ENCODE data around the gene TADA2B.
"Not testable (repeated sequence)": the region's sequence is repeated elsewhere in the genome, so short reads cannot be mapped to it uniquely, and the experiment has no call there.

TADA2B gene

DNA sequence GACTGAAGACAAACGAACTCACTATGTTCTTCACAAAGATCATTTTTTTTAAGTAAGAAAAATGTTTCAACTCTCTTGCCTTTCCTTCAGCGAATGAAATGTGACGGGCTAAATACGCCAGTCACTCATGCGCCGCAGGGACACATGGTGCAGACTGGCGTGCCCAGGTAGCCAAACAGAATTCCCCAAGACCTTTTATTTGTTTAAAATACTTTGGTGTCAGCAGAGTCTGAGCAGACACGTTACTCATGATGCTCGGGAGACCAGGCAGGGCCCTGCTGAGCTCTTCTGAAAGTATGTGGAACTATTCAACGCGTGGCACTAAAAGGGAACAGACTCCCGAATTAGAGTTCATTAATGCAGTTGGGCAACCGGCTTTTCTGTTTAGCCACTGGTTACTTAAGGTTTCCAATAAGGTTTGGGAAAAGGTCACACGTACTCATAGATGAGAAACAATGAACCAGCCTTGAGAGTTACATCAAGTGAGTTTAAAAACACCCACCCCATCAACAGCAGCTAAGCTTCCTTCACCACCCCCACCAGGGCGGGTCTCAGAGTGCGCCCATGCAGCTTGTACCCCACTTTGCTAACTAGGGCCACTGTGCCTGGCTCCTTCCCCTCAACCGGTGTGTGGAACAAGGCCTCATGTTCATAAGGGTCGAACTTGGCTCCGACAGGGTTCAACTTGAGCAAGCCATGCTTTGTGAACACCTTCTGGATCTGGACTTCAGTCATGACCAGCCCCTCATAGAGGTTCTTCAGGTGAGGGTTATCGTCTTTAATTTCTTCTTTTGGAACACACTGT is 17.4 kb downstream of the TADA2B start:
- DNase-seq = no peak

DNA sequence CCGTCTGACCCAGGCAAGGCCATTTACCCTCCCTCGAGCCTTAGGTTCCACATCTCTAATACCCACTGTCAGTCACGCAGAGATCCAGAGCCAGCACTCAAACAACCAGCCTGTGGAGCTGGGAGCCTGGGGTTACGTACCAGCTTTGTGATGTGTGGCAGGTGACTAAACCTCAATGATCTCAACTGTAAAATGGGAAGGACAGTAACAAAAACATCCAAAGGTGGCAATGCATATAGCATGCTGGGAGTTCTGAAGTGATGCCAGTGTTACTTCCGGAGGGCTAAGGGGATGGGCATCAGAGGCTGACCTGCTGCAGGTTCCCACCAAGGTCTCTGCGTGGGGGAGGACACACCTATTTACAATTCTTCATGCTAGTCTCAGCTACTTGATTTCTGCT is 18.6 kb downstream of the TADA2B start:
- no peak for DNase-seq

DNA sequence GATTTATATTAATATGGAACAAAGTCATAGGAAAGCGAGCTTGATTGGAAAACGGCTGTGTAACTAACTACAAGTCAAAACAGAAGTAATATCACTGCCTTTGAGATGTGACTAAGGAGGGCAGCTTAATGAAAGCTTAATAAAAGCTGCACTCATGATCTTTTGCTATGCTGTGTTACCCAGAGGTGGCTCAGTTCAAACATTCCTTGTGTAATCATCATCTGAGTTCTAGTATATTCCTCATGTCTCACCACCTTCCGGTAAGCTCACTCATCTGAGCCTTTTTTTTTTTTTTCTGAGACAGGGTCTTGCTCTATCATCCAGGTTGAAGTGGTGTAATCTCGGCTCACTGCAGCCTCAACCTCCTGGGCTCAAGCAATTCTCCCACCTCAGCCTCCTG is 19.6 kb downstream of the TADA2B start:
- DNase-seq = no peak

DNA sequence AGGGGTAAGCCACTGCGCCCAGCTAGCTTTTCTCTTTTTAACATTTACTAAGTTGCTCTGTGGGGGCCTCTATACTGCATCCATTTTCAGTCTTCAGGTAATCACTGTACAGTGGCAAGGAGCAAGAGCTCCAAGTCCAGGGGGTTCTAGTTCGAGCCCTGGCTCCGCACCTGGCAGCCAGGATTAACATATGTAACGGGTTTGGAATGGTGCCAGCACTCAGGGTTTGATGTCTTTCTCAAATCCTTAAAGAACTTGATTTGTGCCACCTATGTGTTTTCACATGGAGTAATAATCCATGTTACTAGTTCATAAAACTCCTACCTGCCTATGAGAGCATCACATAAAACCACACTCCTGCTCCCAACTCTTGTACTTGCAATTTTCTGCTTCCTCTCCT is 20.2 kb downstream of the TADA2B start:
- DNase-seq = no peak

DNA sequence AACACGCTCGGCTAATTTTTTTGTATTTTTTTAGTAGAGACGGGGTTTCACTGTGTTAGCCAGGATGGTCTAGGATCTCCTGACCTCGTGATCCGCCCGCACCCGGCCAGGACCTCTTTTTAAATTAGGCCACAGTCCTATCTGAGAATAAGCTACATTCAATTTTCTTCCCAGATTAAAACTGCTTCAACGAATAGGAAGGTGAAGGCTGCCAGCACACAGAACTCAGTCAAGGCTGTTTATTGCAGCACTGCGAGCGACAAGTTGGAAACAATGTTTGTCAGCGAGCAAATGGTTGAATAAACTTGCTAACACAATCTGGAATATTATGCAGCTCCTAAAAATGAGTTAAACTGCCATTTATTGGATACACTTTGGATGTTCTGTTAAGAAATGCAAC is 22.8 kb downstream of the TADA2B start:
- DNase-seq = no peak

DNA sequence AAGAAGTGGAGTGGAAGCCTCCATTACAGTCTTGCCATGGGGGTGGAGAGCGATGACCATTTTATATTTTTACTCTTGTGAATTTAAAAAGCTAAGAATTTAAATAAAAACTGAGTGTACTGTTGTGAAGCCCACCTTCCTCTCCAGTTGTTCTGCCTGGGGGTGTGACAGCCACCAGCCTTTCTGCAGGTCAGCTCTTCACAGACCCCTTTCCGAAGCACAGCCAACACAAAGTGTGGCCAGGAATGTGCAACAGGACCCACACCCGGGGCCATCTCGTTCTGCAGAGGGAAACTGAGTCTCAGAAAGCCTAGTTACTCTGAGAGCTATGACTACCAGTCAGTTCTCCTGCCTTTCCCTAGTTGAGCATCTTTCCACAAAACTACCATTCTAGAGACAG is 23.3 kb downstream of the TADA2B start:
- no peak for DNase-seq

DNA sequence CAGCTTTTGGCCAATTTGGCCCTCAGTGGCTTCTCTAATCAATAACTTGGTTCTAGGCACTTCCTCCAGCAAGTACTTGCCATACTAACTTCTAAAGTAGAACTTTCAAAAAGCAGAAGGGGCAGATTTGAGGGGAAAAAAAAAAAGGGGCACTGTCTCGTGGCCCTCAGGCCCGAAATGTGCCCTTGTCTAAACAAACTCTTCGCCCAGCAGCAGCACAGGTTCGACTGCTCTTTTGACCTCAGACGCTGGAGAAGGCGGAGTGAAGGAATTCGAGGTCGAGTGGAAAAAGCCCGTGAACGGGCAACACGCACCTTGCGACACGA is 23.9 kb downstream of the TADA2B start:
- DNase-seq = no peak

DNA sequence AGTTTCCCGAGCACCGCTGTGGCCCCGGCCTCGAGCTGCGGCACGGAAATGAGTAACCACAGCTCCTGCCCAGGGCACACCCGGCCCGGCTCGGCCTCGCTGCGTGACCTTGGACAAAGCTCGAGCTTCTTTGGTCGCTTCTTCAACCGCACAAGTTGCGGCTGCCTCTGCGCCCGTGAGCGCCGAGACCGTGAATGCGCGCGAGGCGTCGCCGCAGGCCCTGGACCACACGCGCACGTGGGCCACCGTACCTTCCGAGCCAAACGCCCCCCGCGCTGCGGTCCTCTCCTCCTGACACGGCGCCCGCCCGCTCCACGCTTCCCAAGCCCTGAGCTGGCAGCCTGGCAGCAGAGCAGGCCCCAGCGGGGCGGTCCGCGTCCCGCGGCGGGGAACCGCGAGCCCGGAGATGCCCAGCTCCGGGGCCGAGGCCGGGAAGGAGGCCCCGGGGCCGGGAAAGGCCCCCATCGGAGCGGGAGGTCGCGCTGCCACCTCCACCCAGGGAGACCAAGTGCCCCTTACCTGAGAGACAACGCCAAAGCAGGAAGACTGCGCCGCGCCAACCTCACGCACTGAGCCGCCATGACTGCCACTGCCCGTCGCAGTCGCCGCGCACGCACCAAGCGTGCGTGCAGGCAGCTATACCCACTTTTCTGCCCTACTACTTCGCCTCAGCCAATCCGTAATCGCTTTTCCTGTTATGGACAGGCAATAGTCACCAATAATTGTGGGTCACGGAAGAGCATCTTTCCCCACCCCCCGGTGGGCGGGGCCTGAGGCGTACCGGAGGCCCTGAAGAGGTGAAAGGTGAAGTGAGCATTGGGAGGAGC is 24.5 kb downstream of the TADA2B start, which contains the start of gene GRPEL1:
GRPEL1 (minus strand) TSS at position 613 of the 827 bp plus-strand sequence; CDS start at position 581, 32 bp downstream.
- DNase-seq = peak; percentile 99 to 100

DNA sequence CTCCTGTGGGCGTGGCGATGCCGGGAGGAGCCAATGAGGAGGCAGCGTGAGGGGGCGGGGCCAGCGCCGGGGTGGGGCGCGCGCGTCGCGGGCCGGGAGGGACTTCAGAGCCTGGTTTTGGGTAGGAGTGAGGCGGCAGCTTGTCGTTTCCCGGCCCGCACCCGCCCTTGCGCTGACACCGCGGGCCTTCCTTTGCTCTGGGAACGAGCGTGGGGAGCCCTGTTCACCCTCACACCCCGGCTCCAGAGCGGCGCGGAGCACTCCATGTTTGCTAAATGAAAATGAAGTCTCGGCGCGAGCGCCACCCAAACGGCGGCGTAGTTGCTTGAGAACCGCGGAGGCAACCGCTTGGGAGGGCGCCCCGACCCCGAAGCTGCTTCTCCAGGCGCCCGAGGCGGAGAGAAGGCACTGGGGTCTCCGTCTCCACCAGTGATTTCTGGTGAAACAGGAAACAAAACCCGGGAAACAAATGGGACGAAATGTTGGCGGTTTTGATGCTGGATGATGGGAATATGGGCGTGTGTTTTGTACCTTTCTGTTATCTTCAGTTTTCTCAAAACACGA is 25.2 kb downstream of the TADA2B start:
- DNase-seq = no peak

DNA sequence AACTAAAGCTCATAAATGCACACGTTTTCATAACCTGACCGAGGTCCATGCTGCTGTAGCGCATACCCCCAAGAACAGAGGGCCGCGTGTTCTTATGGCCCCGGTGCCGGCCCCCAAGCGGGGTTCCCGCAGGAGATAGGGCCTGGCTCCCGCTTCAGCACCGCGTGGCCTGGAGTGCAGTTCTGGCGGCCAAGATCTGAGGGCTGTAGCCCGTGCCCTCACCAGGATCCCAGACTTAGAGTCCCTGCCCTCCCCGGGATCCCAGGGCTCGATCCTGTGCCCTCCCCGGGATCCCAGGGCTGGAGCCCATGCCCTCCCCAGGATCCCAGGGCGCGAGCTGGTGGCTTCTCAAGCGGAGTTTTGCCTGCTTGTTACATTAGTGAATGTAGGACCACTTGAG is 25.7 kb downstream of the TADA2B start:
- DNase-seq = no peak

DNA sequence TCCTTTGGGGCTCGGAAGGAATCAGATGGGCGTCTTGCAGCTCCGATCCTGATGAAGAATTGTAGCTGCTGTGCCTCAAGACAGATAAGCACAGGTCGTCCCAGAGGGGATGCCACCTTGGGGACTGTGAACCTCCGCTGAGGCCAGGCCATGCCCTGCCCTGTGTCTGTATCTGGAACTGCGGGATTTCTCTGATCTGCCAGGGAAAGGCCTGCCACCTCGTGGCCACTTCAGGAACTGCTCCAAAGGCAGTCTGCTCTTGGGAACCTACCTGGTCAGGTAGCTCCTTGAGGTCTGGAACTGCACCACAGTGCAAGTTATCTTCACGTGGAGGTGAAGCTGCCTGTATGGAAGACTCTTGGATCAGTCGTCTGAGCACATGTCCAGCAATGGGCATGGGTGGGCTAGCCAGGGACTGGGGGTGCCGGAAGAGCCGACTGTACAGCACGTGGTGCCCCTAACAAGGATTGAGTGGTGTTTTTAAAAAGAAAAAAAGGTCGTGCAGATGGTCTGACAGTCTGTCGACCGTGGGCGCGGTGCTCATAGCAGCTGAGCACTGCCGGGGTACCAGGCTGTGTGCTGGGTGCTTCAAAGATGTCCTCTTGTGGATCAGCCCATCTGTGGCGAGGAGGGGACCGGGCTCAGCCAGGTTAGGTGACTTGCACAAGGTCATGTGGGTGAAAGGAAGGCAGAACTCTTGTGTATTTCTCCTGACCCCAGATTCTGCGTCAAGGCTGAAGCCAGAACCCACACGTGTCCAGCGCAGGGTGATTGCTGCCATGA is 27.7 kb downstream of the TADA2B start:
- DNase-seq = peak; percentile 79 to 85

DNA sequence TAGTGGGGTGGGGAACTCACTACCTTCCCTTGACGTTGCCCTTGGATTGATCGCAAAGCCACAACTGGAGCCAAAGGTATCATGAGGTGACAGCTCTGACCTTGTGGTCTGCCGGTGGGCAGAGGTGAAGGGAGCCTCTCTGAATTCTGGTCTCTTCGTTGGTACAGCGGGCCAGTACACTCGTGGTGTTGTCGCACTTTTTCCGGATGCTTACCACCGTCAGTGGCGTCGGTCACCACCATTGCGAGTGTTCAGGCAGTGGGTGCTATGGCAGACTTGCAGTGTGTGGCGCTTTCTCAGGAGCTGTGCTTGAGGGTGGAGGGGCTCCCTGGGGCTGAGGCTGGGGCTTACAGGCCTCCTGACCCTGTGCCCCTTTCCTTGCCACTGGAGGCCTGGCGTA is 29.9 kb downstream of the TADA2B start:
- DNase-seq = no peak

DNA sequence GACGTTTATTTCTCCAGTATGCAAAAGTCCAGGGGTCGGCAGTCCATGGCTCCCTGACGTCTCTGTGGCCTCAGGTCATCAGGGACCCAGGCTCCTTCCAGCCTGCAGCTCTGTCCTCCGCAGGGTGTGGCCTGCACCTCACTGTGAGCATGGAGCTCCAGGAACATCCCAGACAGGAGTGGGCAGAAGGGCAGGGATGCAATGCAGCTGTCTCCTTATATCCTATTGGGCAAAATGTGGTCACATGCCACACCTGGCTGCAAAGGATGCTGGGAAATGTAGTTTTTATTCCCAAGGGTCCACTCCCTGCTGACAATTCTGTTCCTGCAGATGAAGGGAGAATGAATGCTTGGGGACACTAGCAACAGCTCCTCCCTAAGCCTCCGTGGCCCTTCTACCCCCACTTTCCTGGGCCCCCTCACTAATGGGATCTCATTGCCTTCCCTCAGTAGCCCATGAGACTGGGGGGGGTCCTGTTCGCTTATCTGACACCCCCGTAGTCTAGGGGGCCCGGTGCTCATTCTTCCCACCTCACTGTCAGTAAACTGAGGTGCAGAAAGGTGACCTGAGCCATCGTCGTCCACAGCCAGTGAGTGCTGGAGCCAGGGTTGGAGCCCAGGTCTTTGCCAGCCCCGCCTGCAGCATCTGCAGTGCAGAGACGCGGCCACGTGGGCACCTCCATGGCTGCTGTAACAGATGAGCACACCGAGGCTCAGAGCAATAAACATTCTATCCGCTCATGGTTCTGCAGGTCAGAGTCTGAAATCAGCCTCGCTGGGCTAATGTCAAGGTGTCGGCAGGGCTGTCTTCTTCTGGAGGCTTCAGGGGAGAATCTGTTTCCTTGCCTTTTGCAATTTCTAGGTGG is 30.6 kb downstream of the TADA2B start:
- DNase-seq = no peak

DNA sequence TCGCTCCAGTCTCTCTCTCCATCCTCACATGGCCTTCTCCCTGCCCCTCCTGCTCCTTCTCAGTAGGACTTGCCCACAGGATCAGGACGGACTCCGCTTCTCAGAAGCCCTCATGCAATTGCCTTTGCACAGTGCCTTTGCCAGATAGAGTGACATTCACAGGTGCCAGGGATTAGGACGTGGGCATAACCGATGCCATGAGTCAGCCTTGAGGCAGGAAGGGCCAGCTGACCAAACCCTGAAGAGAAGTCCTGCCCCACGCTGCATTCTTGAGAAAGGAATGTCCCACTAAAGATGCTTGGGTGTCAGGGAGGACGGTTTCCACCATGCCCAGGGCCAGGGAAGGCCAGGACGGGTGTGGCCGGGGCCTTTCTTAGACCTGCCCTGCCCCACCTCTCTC is 31.3 kb downstream of the TADA2B start:
- no peak for DNase-seq

DNA sequence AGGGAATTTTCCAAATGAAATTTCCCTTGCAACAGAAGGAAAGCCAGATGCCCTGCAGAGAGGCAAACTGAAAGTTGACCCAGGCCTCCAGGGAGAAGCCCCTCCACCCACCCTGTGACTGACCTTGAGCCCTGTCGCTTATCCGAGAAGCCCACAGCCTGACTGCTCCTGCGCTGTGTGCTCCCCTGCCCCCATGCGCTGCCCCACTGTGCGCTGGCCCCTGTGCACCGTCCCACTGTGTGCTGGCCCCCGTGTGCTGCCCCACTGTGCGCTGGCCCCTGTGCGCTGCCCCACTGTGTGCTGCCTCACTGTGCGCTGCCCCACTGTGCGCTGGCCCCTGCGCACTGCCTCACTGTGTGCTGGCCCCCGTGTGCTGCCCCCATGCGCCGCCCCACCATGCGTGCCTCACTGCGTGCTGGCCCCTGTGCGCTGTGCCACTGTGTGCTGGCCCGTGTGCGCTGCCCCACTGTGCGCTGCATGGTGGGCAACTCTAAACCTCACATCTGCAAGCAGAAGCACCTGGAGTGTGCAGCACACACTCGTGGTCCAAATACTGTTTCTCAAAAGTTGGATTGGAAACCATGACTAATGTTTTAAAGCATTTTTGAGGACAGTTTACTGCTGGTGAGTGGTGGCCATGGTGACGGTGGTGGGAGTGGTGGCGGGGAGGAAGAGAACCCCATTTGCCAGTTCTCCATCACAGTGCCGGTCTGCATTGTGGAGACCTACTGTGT is 33.0 kb downstream of the TADA2B start:
- DNase-seq = no peak

DNA sequence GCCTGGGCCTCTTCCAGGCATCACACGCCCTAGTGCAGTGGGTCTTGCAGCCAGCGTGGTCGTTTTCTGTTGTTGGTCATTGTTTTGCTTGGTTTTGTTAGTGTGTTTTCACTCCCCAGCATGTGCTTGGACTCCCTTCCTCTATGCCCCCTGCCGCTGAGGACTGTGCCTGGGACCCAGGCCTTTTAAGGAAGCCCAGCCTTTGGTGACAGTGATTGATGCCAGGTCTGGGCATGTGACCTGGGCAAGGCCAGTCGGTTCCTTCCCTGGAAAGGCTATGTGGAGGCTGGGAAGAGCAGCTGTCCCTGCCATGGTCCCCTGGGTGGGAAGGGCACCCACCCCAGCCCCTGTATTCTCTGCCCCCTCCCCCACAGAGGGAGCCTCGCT is 33.5 kb downstream of the TADA2B start:
- DNase-seq = no peak

DNA sequence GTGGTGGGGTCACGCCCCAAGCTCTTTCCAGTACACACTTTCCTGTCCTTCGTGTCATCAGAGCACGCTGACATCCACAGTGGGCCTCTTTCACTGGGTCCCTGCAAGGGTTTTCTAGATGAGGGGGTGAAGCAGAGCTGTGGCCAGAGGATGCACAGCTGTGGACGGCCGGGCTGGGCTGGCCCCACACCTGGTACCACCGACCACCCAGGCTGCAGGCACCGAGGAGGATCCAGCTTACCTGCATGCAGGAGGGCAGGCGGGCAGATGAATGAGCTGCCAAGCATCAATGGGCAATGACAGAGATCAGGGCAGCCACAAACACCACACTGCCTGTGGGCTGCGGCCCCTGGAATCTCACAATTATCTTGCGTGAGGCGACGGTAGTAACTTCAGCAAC is 34.2 kb downstream of the TADA2B start:
- DNase-seq = no peak

DNA sequence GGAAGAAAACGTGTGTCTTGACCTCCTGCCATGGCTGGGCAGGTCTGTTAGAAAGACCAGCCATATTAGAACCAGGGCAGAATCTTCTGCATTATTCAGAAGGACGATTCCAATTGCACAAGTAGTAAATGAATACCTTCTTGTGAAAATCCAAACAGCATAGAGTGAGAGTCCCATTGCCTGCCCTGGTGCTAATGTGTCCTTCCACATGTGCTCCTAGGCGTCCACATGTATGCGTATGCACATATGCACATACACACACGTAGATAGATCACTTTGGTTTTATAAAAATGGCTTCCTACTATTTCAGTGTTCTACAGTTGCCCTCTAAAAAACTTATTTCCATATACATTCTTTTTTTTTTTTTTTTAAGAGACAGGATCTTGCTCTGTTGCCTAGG is 34.9 kb downstream of the TADA2B start:
- no peak for DNase-seq

DNA sequence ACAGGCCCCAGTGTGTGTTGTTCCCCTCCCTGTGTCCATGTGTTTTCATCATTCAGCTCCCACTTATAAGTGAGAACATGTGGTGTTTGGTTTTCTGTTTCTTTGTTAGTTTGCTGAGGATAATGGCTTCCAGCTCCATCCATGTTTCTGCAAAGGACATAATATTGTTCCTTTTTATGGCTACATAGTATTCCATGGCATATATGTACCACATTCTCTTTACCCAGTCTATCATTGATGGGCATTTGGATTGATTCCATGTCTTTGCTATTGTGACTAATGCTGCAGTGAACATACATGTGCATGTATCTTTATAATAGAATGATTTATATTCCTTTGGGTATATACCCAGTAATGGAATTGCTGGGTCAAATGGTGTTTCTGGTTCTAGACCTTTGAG is 36.3 kb downstream of the TADA2B start:
- not testable (repeated sequence) for DNase-seq

DNA sequence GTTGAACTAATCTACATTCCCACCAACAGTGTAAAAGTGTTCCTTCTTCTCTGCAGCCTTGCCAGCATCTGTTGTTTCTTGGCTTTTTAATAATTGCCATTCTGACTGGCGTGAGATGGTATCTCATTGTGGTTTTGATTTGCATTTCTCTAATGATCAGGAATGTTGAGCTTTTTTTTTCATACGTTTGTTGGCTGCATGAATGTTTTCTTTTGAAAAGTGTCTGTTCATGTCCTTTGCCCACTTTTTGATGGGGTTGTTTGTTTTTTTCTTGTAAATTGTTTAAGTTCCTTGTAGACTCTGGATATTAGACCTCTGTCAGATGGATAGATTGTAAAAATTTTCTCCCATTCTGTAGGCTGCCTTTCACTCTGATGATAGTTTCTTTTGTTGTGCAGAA is 36.7 kb downstream of the TADA2B start:
- not testable (repeated sequence) for DNase-seq

All from stimulated activated CD4-positive, alpha-beta T cell treated with anti-CD3 and anti-CD28 coated beads, Interleukin-4, amount 100 ng/mL, for 4 hours (primary cell).